ENCODE results near the gene ATP8B4. TPM values are rescaled to one million over a fixed set of nuclear protein-coding genes. Genes with fewer than 3 reads are reported as not detected.

Gene ATP8B4
- polyA plus RNA-seq (2011; rRNA removed) (0.67 and 1.0 TPM in 2 replicates), polyA minus RNA-seq (2011; rRNA and poly(A)+ RNA removed) (0.64 and 1.2 TPM in 2 replicates)

- POLR2A ChIA-PET, result no interaction called here
- Histone ChIP-seq H3K27ac (ENCODE audit: low read depth, low read length) (no peak within 1 kb of the TSS), H3K27me3 (ENCODE audit: control insufficient read depth, insufficient read depth, low read length) (no peaks in the 10 kb centered on the region), H3K4me3 (ENCODE audit: low read depth, low read length) (no peak within 1 kb of the TSS), H3K9me3 (ENCODE audit: control insufficient read depth, insufficient read depth, low read length) (no peaks in the 10 kb centered on the region; the same call in 1 of the 2 replicates)
- no peak for TF ChIP-seq CTCF (IDR thresholded peaks at IDR 0.05; ENCODE audit: low read depth, low read length)
- CTCF ChIA-PET, result interaction anchor here (0.5 to 1.1 kb wide), 2 partner anchors 15 to 766 kb away, joined by 3 to 4 read pairs; no protein-coding TSS in a partner anchor
- DNase-seq (ENCODE audit: low read depth, low spot score), result no peak
Measured at GRCh38 chr15:50119063-50120040, at the start of gene ATP8B4. TSS of gene ATP8B4 (minus strand) at chr15:50119233. CDS start at chr15:50106966, 12,267 bp downstream.

GRCh38 chr15:50168379-50168778, 49.3 kb upstream of the ATP8B4 start:
- TF ChIP-seq CTCF (IDR thresholded peaks at IDR 0.05; ENCODE audit: low read depth, low read length), result no peak
- H3K9me3 ChIP-seq (ENCODE audit: control insufficient read depth, insufficient read depth, low read length), result peaks cover 6% of the 10 kb centered on the region; the same call in 1 of the 2 replicates
- H3K4me3 ChIP-seq (ENCODE audit: low read depth, low read length), result no peak overlapping the region
- POLR2A ChIA-PET, result no interaction called here
- no peak for DNase-seq (ENCODE audit: low read depth, low spot score)
- no peak overlapping the region for H3K27ac ChIP-seq (ENCODE audit: low read depth, low read length)
- no peaks in the 10 kb centered on the region for H3K27me3 ChIP-seq (ENCODE audit: control insufficient read depth, insufficient read depth, low read length)
- CTCF ChIA-PET, result no interaction called here

- ChIA-PET CTCF (no interaction called here), POLR2A (no interaction called here)
- no peak for DNase-seq (ENCODE audit: low read depth, low spot score)
- no peak overlapping the region for H3K27ac ChIP-seq (ENCODE audit: low read depth, low read length)
- H3K4me3 ChIP-seq (ENCODE audit: low read depth, low read length), result no peak overlapping the region
- TF ChIP-seq CTCF (IDR thresholded peaks at IDR 0.05; ENCODE audit: low read depth, low read length), result no peak
- H3K9me3 ChIP-seq (ENCODE audit: control insufficient read depth, insufficient read depth, low read length), result peaks cover 2% of the 10 kb centered on the region; the same call in 1 of the 2 replicates
- no peaks in the 10 kb centered on the region for H3K27me3 ChIP-seq (ENCODE audit: control insufficient read depth, insufficient read depth, low read length)
Measured at GRCh38 chr15:50167110-50167509, 48.1 kb upstream of the ATP8B4 start.

- peak; percentile 22; the same call in 1 of the 2 replicates for TF ChIP-seq CTCF (IDR thresholded peaks at IDR 0.05; ENCODE audit: low read depth, low read length)
- H3K4me3 ChIP-seq (ENCODE audit: low read depth, low read length), result no peak overlapping the region
Measured at GRCh38 chr15:50166216-50166615, 47.2 kb upstream of the ATP8B4 start.

GRCh38 chr15:50164458-50164857, 45.4 kb upstream of the ATP8B4 start:
- ChIA-PET CTCF (interaction anchor here (1.3 kb wide), 1 partner anchor 152 kb away, joined by 5 read pairs; no protein-coding TSS in a partner anchor), POLR2A (no interaction called here)
- no peak for DNase-seq (ENCODE audit: low read depth, low spot score)
- Histone ChIP-seq H3K27ac (ENCODE audit: low read depth, low read length) (no peak overlapping the region), H3K9me3 (ENCODE audit: control insufficient read depth, insufficient read depth, low read length) (no peaks in the 10 kb centered on the region; the same call in 1 of the 2 replicates), H3K4me3 (ENCODE audit: low read depth, low read length) (no peak overlapping the region), H3K27me3 (ENCODE audit: control insufficient read depth, insufficient read depth, low read length) (no peaks in the 10 kb centered on the region)
- no peak for TF ChIP-seq CTCF (IDR thresholded peaks at IDR 0.05; ENCODE audit: low read depth, low read length)

More at GRCh38 chr15:50166216-50166615, 47.2 kb upstream of the ATP8B4 start:
- H3K27me3 ChIP-seq (ENCODE audit: control insufficient read depth, insufficient read depth, low read length), result no peaks in the 10 kb centered on the region
- no peaks in the 10 kb centered on the region; the same call in 1 of the 2 replicates for H3K9me3 ChIP-seq (ENCODE audit: control insufficient read depth, insufficient read depth, low read length)
- DNase-seq (ENCODE audit: low read depth, low spot score), result peak; percentile 20
- peak overlapping the region; percentile 43 for H3K27ac ChIP-seq (ENCODE audit: low read depth, low read length)
- CTCF ChIA-PET, result interaction anchor here (0.6 kb wide), 1 partner anchor 23 kb away, joined by 3 read pairs; no protein-coding TSS in a partner anchor
- POLR2A ChIA-PET, result no interaction called here
